DOHH2 (cell line): ENCODE data around the gene SLC16A13.

Experiments
- H3F3A ChIP-seq: fragments of 200-600 bp; sonication (generic), shearing (Covaris generic); 2 replicates; pipeline ENCODE4 v1.6.0; 2016; ENCODE audit warnings: antibody characterized with exemption, mild to moderate bottlenecking; ENCODE audit not compliant: control insufficient read depth, insufficient read depth
- H3K27ac ChIP-seq: fragments of 200-600 bp; sonication (generic); 2 replicates; pipeline ENCODE4 v1.5.1; 2014; ENCODE audit warnings: low read depth, mild to moderate bottlenecking, low read length, moderate library complexity
- H3K27me3 ChIP-seq: fragments of 200-600 bp; sonication (generic); 2 replicates; pipeline ENCODE4 v1.6.1; 2014; ENCODE audit warnings: mild to moderate bottlenecking, low read length, mixed read lengths; ENCODE audit not compliant: control insufficient read depth
- H3K36me3 ChIP-seq: fragments of 200-600 bp; sonication (generic); 2 replicates; pipeline ENCODE4 v1.6.1; 2014; ENCODE audit warnings: mild to moderate bottlenecking, low read length, moderate library complexity, mixed read lengths; ENCODE audit not compliant: control insufficient read depth
- H3K4me1 ChIP-seq: fragments of 200-600 bp; sonication (generic); 2 replicates; pipeline ENCODE4 v1.6.1; 2014; ENCODE audit warnings: mild to moderate bottlenecking, low read length, mixed read lengths; ENCODE audit not compliant: control insufficient read depth
- H3K4me2 ChIP-seq: fragments of 200-600 bp; sonication (generic); 2 replicates; pipeline ENCODE4 v1.6.0; 2014; ENCODE audit warnings: mild to moderate bottlenecking, low read length, moderate library complexity
- H3K4me3 ChIP-seq: fragments of 200-600 bp; sonication (generic); 2 replicates; pipeline ENCODE4 v1.5.1; 2014; ENCODE audit warnings: mild to moderate bottlenecking, low read length, mixed read lengths
- H3K79me2 ChIP-seq: fragments of 200-600 bp; sonication (generic); 2 replicates; pipeline ENCODE4 v1.6.1; 2014; ENCODE audit warnings: mild to moderate bottlenecking, low read length, mixed read lengths; ENCODE audit not compliant: control insufficient read depth
- H3K9me2 ChIP-seq: fragments of 200-600 bp; sonication (generic); replicated peaks from 2 replicates; pipeline ENCODE4 v1.6.1; 2014; ENCODE audit warnings: mild to moderate bottlenecking, low read length, mixed read lengths; ENCODE audit not compliant: control insufficient read depth
- H3K9me3 ChIP-seq: fragments of 200-600 bp; sonication (generic); 2 replicates; pipeline ENCODE4 v1.6.1; 2014; ENCODE audit warnings: antibody characterized with exemption, low read length, mixed read lengths; ENCODE audit not compliant: control insufficient read depth, insufficient read depth
- H4K20me1 ChIP-seq: fragments of 200-600 bp; sonication (generic); 2 replicates; pipeline ENCODE4 v1.6.0; 2014; ENCODE audit warnings: low read depth, mild to moderate bottlenecking, antibody characterized with exemption, low read length, moderate library complexity; ENCODE audit not compliant: control insufficient read depth, insufficient read depth
- EZH2phosphoT487 ChIP-seq: fragments of 200-600 bp; sonication (generic); IDR thresholded peaks from 2 replicates; pipeline ENCODE4 v1.6.1; 2017; ENCODE audit warnings: borderline replicate concordance, mild to moderate bottlenecking, antibody characterized with exemption, low read length, moderate library complexity, mixed read lengths
- TF ChIP-seq, protein P1 (sequence below): fragments of 200-600 bp; sonication (generic); IDR thresholded peaks from one replicate; pipeline ENCODE4 v1.5.1; 2014; ENCODE audit warnings: antibody characterized with exemption, mild to moderate bottlenecking, low read depth, low read length; ENCODE audit not compliant: poor library complexity, severe bottlenecking

SLC16A13 gene

DNA sequence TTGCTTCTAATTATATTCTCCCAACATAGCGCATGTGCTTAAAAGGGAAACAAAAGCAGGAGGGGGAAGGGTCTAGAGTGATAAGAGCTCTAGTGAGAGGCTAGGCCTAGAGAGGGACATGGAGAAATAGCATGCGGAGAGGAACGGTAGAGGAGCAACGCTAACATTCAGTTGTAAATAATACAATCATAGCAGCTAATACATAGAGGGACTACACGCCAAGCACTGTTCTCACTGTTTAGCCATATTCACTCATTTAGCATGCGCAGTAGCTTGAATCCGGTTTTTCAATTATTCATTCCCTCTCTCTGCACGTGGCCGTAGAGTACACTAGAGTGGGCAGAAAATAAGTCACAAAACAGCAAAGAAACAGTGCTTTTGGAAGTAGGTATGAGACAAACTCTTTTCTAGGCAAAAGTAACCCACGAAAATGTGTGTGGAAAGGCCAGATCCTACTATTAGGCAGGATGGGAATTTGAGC, 41.7 kb upstream of the SLC16A13 start:
- no peaks in the 10 kb centered on the region for H3K9me3 ChIP-seq
- H4K20me1 ChIP-seq, result no peaks in the 10 kb centered on the region
- H3K27me3 ChIP-seq, result no peaks in the 10 kb centered on the region
- H3K4me1 ChIP-seq, result no peaks in the 10 kb centered on the region; the same call in 1 of the 2 replicates
- no peak overlapping the region for H3K4me2 ChIP-seq
- no peaks in the 10 kb centered on the region for H3K79me2 ChIP-seq
- peaks cover 3% of the 10 kb centered on the region; the same call in 1 of the 2 replicates for H3F3A ChIP-seq
- no peak overlapping the region for H3K4me3 ChIP-seq
- TF ChIP-seq EZH2phosphoT487, result no peak
- TF ChIP-seq, protein P1, sequence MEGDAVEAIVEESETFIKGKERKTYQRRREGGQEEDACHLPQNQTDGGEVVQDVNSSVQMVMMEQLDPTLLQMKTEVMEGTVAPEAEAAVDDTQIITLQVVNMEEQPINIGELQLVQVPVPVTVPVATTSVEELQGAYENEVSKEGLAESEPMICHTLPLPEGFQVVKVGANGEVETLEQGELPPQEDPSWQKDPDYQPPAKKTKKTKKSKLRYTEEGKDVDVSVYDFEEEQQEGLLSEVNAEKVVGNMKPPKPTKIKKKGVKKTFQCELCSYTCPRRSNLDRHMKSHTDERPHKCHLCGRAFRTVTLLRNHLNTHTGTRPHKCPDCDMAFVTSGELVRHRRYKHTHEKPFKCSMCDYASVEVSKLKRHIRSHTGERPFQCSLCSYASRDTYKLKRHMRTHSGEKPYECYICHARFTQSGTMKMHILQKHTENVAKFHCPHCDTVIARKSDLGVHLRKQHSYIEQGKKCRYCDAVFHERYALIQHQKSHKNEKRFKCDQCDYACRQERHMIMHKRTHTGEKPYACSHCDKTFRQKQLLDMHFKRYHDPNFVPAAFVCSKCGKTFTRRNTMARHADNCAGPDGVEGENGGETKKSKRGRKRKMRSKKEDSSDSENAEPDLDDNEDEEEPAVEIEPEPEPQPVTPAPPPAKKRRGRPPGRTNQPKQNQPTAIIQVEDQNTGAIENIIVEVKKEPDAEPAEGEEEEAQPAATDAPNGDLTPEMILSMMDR, result no peak
- no peaks in the 10 kb centered on the region for H3K9me2 ChIP-seq
- H3K27ac ChIP-seq, result no peak overlapping the region
- peaks cover 6% of the 10 kb centered on the region; the same call in 1 of the 2 replicates for H3K36me3 ChIP-seq

DNA sequence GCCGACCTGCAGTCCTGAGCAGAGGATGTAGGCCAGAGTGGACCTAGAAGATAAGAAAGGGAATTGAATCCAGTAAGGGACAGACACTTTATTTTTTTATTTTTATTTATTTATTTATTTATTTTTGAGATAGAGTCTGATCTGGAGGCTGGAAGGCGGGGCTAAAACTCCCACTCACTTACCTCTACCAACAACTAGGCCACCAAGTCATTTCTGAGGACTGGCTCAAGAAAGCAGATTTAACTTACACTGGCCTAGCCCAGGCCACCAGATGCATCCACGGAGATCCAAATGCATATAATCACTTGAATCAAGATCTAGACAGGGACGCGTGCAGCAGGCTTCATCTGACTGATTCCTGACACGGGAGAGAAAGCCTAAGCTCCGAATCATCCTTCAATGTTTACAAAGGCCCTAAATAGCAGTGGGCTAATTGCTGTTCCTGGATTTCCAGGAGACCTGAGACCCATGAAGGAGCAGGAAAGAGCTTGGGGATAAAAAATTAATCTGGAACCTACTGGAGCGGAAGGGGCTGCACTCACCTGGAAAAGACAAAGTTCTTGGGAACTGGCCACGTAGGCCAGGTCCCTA, 41.1 kb upstream of the SLC16A13 start:
- no peak for TF ChIP-seq EZH2phosphoT487
- TF ChIP-seq, protein P1, result no peak
- no peaks in the 10 kb centered on the region for H3K79me2 ChIP-seq
- H3K9me2 ChIP-seq, result no peaks in the 10 kb centered on the region
- peaks cover 11% of the 10 kb centered on the region; the same call in 1 of the 2 replicates for H3K36me3 ChIP-seq
- no peaks in the 10 kb centered on the region; the same call in 1 of the 2 replicates for H3K4me1 ChIP-seq
- no peaks in the 10 kb centered on the region for H3K9me3 ChIP-seq
- no peaks in the 10 kb centered on the region for H4K20me1 ChIP-seq
- H3F3A ChIP-seq, result peaks cover 3% of the 10 kb centered on the region; the same call in 1 of the 2 replicates
- H3K4me3 ChIP-seq, result no peak overlapping the region
- no peaks in the 10 kb centered on the region for H3K27me3 ChIP-seq
- no peak overlapping the region for H3K4me2 ChIP-seq
- no peak overlapping the region for H3K27ac ChIP-seq

DNA sequence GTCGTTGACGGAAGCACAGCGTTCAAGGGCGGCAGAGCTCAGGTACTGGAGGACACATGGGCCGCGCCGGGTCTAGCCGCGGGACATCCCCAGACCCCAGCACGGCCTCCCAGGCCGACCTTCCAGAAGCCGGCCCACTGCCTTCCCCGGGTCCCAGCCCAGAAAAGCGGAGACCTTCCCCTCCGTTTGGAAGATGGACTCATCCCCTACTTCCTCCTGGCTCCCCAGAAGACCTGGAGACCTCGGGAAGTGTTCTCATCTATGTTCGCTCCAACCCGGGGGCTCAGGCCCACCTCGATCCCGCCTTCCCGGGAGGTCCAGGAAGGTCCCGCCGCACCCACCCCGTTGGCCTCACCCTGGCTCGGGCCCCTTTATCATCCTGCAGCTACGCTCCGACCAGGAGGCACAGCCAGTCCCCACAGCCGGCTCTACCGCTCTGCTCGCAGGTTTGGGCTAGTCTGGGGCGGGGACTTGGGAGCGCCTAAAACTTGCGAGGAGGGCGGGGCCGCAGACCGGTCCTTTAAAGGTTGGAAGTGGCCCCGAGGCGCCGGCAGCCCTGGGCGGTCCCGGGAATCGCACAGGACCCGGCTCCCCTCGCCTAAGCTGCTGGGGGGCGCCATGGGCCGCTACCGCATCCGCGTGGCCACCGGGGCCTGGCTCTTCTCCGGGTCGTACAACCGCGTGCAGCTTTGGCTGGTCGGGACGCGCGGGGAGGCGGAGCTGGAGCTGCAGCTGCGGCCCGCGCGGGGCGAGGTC, 40.1 kb upstream of the SLC16A13 start, which contains the start of gene ALOX12:
ALOX12 (plus strand) TSS at position 550 of the 756 bp plus-strand sequence; CDS start at position 619, 69 bp downstream.
- H3K9me2 ChIP-seq, result no peaks in the 10 kb centered on the region
- H3K27me3 ChIP-seq, result no peaks in the 10 kb centered on the region
- no peak within 1 kb of the TSS for H3K27ac ChIP-seq
- no peak for TF ChIP-seq EZH2phosphoT487
- no peak within 1 kb of the TSS for H3K4me2 ChIP-seq
- H3K9me3 ChIP-seq, result no peaks in the 10 kb centered on the region
- no peaks in the 10 kb centered on the region for H4K20me1 ChIP-seq
- H3K36me3 ChIP-seq, result peaks cover 14% of the 10 kb centered on the region; the same call in 1 of the 2 replicates
- no peaks in the 10 kb centered on the region; the same call in 1 of the 2 replicates for H3K4me1 ChIP-seq
- H3F3A ChIP-seq, result peaks cover 3% of the 10 kb centered on the region; the same call in 1 of the 2 replicates
- no peaks in the 10 kb centered on the region for H3K79me2 ChIP-seq
- no peak within 1 kb of the TSS for H3K4me3 ChIP-seq
